Measurements from ENCODE around the gene DYSF.

DNA sequence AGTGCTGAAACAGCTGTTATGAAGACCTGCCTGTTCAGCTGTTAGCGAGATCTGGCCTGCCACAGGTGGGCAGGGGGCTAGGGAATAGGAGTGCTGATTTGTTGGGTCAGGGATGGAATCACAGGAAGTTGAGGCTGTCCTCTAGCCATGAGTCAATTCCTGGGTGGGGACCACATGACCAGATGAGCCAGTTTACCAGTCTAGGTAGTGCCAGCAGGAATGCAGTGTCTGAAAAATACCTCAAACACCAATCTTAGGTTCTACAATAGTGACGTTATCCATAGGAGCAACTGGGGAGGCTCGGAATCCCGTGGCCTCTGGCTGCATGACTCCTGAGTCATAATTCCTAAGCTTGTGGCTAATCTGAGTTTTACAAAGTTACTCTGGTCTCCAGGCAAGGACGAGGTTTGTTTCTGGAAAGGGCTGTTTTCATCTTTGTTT lies 44.9 kb downstream of the DYSF start:
- no peak for TF ChIP-seq GATA3 (IDR thresholded peaks at IDR 0.05; ENCODE audit: low read depth, low read length)
- no peak for TF ChIP-seq GATA2 (IDR thresholded peaks at IDR 0.05; ENCODE audit: low read depth, low read length)

All from SH-SY5Y (cell line).